Measurements from ENCODE around the gene ACAT1. TPM values are rescaled to one million over a fixed set of nuclear protein-coding genes. Genes with fewer than 3 reads are reported as not detected.

ACAT1 gene
- total and polyA plus RNA-seq, 4 donors, result 47.6 to 88.0 (median 52.7) TPM

DNA sequence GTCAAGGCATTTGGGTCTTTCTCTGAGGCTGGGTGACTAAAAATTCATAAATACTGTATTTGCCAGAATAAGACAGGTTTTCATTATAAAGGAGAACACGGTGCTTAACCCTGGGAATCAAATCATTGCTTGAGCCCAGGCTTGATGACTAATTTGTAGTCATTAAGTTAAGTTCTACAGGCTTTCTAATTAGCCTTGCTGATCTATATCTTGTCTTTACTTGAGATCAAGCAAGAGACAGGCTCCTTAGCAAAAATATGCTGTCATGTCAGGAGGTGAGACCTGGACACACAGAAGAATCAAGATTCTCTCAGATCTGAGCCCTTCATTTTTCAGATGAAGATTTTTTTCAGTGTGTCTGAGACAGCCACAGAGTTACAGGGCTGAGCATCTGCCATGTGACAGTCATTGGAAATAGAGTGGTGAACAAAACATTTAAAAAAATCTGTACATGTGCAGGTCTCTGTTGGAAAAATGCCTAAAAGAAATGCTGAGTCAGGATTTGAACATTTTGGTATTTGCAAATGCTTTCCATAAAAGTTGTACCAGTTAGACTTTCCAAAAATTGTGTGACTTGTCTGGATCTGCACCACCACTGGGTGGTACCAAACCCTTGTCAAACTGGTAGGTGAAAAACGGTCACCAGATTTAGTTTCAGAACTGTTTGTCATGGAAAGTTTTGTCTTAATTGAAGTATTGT is 14.6 kb downstream of the ACAT1 start:
- 73 to 88% methylated on average over 2 of the region's 2 CpGs for WGBS, 2 donors
- no peak overlapping the region for H3K27ac ChIP-seq (ENCODE audit: low read depth in 1 of 2, low read length in 1 of 2)

GRCh38 chr11:108137212-108137611 is 15.8 kb downstream of the ACAT1 start:
- WGBS, 2 donors, result 91 to 100% methylated on average over 1 of the region's 1 CpG
- H3K36me3 ChIP-seq (ENCODE audit: control insufficient read depth in 4 of 4, insufficient read depth in 4 of 4, low read length in 4 of 4), result peaks cover 8 to 20% (median 14%) of the 10 kb centered on the region in 4 donors
- DNase-seq, result no peak

More for the DNA sequence above, 14.6 kb downstream of the ACAT1 start:
- DNase-seq (no peak), ATAC-seq (ENCODE audit: insufficient read depth, low FRiP score) (no peak)
- no peak for TF ChIP-seq CTCF (IDR thresholded peaks at IDR 0.05; ENCODE audit: control extremely low read depth, extremely low read depth)
- Histone ChIP-seq H3K9me3 (ENCODE audit: control insufficient read depth in 4 of 4, insufficient read depth in 3 of 4, low read length in 3 of 4) (no peaks in the 10 kb centered on the region), H3K36me3 (ENCODE audit: control insufficient read depth in 4 of 4, insufficient read depth in 4 of 4, low read length in 4 of 4) (peaks cover 6 to 20% (median 15%) of the 10 kb centered on the region in 4 donors), H3K4me1 (ENCODE audit: control insufficient read depth in 5 of 5, insufficient read depth in 5 of 5, low read length in 5 of 5) (peaks cover 0 to 6% (median 0%) of the 10 kb centered on the region in 5 donors), H3K27me3 (ENCODE audit: control insufficient read depth in 3 of 3, insufficient read depth in 3 of 3, low read length in 2 of 3) (no peaks in the 10 kb centered on the region), H3K4me3 (no peak overlapping the region), H3K9ac (ENCODE audit: insufficient read depth in 1 of 2, low read length in 2 of 2) (no peak overlapping the region)

GRCh38 chr11:108142304-108142703 is 20.9 kb downstream of the ACAT1 start:
- Histone ChIP-seq H3K9me3 (ENCODE audit: control insufficient read depth in 4 of 4, insufficient read depth in 3 of 4, low read length in 3 of 4) (no peaks in the 10 kb centered on the region), H3K4me1 (ENCODE audit: control insufficient read depth in 5 of 5, insufficient read depth in 5 of 5, low read length in 5 of 5) (no peaks in the 10 kb centered on the region), H3K4me3 (no peak overlapping the region), H3K27me3 (ENCODE audit: control insufficient read depth in 3 of 3, insufficient read depth in 3 of 3, low read length in 2 of 3) (no peaks in the 10 kb centered on the region), H3K36me3 (ENCODE audit: control insufficient read depth in 4 of 4, insufficient read depth in 4 of 4, low read length in 4 of 4) (peaks cover 19 to 52% (median 30%) of the 10 kb centered on the region in 4 donors), H3K27ac (ENCODE audit: low read depth in 1 of 2, low read length in 1 of 2) (no peak overlapping the region), H3K9ac (ENCODE audit: insufficient read depth in 1 of 2, low read length in 2 of 2) (no peak overlapping the region)
- no peak for TF ChIP-seq CTCF (IDR thresholded peaks at IDR 0.05; ENCODE audit: control extremely low read depth, extremely low read depth)
- 86 to 98% methylated on average over 7 of the region's 7 CpGs for WGBS, 2 donors
- DNase-seq (no peak), ATAC-seq (ENCODE audit: insufficient read depth, low FRiP score) (no peak)

More at GRCh38 chr11:108137212-108137611, 15.8 kb downstream of the ACAT1 start:
- Histone ChIP-seq H3K4me3 (no peak overlapping the region), H3K27me3 (ENCODE audit: control insufficient read depth in 3 of 3, insufficient read depth in 3 of 3, low read length in 2 of 3) (no peaks in the 10 kb centered on the region), H3K27ac (ENCODE audit: low read depth in 1 of 2, low read length in 1 of 2) (no peak overlapping the region), H3K9me3 (ENCODE audit: control insufficient read depth in 4 of 4, insufficient read depth in 3 of 4, low read length in 3 of 4) (no peaks in the 10 kb centered on the region), H3K9ac (ENCODE audit: insufficient read depth in 1 of 2, low read length in 2 of 2) (no peak overlapping the region), H3K4me1 (ENCODE audit: control insufficient read depth in 5 of 5, insufficient read depth in 5 of 5, low read length in 5 of 5) (peaks cover 0 to 3% (median 0%) of the 10 kb centered on the region in 5 donors)
- ATAC-seq (ENCODE audit: insufficient read depth, low FRiP score), result no peak
- TF ChIP-seq CTCF (IDR thresholded peaks at IDR 0.05; ENCODE audit: control extremely low read depth, extremely low read depth), result no peak
